HG02981 (cell line): ENCODE data around the gene GALNT4.

Experiments used
- ATAC-seq: cut with Tn5 transposase; IDR thresholded peaks from one replicate; pipeline ENCODE4 v1.9.1; 2021; ENCODE audit warnings: mild to moderate bottlenecking, moderate library complexity; ENCODE audit not compliant: unreplicated experiment

Gene GALNT4

GRCh38 chr12:89494411-89495231 lies 30.0 kb downstream of the GALNT4 start:
- peak; percentile 62 for ATAC-seq

GRCh38 chr12:89493670-89494302 lies 30.8 kb downstream of the GALNT4 start:
- no peak for ATAC-seq

DNA sequence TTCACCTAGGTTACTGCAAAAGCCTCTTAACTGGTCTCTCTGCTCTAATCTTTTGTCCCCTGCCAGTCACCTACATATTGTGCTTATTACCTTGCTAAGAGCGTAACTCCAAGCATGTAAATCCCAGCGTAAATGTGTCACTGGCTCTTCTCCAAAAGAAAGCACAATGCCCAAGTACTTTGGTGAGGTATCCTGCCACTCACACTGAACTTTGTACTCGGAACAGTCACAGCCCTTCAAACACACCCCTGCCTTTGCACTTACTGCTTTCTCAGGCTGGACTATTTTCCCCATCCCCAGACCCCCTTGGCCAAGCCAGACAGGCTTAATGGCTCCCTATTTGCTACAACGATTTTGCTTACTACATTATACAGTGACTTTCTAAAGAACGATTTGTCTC lies 31.7 kb downstream of the GALNT4 start:
- ATAC-seq, result no peak

DNA sequence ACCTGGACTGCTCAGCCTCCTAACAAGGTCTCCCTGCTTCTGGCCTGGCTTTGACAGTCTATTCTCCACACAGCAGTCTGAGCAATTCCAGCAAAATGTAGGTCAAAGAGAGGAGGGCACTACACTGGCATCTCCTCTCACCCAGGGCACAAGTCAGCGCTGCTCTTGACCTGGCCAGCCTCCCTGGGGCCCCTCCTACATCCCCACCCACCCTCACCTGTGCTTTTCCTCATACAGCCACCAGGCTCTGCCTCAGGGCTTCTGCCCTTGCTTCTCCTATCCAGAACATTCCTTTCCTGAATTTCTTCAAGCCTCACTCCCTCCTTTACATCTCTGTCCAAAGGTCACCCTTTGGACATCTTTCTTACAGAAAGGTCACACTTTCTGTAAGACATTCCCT lies 33.7 kb downstream of the GALNT4 start:
- ATAC-seq, result no peak

GRCh38 chr12:89486264-89486663 lies 38.3 kb downstream of the GALNT4 start:
- no peak for ATAC-seq

GRCh38 chr12:89484470-89484869 lies 40.1 kb downstream of the GALNT4 start:
- no peak for ATAC-seq

GRCh38 chr12:89481213-89481914 lies 43.2 kb downstream of the GALNT4 start:
- no peak for ATAC-seq

DNA sequence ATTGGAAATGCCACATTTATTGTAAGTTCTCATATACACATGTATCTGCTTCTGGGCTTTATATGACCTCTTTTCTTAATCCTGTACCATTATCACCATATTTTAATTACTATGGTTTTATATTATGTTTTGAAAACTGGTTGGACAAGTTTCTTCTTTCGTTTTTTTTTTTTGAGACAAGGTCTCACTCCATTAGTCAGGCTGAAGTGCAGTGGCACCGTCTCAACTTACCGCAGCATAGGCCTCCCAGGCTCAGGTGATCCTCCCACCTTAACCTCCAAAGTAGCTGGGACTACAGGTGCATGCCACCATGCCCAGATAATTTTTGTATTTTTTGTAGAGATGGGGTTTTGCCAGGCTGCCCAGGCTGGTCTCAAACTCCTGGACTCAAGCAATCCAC lies 44.6 kb downstream of the GALNT4 start:
- no peak for ATAC-seq

DNA sequence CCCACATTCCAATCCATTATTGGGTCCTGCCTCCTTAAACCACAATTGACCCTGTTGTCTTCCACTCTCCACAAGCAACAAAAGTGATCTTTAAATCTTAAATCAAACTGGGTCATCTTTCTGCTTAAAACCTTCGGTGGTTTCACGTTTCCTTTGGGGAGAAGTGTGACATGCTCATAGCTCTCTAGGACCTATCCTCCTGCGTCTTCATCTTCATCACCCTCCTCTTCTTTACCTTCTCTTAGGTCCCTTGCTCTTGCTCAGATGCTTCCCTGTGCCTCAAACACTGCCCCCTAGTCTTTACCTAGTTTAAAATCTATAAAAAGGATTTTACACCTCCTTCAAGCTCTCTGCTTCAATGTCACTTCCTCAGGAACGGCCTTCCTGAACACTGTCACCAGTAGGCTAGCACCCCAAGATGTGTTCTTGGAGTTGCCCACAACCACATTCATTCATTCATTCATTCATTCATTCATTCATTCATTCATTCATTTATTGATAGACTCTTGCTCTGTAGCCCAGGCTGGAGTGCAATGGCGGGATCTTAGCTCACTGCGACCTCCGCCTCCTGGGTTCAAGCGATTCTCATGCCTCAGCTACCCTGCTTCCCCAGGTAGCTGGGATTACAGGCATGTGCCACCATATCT lies 46.8 kb downstream of the GALNT4 start:
- no peak for ATAC-seq

DNA sequence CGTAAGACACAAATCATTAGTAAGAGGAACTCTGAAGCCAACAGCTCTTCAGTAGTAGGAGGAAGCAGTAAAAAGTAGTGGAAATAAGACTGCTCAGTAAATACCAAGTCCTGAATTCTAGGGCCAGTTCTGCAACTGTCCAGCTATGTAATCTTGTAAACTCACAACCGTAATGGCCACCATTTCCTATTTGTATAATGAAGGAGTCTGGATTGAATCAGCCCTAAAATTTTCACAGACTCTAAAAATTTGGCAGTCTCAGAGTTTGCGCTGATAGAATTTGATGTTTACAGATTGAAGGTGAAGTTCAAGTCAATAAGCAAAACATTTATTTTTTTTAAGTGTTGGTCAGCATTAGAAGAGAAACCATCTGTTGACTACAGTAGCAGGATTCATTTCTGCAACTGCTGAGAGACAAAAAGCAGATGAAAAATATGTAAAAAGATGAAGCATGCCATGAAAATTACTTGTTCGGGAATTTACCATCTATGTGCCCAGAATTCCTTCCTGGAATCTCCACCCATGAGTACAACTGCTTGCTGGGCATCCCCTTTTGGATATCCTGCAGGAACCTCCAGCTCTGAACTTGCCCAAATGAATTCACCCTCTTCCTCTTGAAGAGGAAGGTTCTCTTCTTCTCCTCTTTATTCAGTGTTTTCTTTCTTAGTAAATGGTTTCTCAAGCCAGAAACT lies 47.5 kb downstream of the GALNT4 start:
- ATAC-seq, result no peak

DNA sequence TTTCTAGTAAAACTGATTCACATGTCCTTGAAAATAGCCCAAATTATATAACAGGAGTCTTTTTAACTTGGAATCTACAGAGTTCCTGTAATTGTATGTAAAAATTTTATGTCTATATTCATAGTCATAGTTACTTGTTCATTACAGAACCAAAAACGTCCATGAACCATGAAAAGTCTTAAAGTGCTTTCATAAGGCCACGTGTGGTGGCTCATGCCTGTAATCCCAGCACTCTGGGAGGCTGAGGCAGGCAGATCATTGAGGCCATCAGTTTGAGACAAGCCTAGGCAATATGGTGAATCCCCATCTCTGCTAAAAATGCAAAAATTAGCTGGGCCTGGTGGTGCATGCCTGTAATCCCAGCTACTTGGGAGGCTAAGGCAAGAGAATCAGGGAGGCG lies 48.4 kb downstream of the GALNT4 start:
- no peak for ATAC-seq

- peak; percentile 37 for ATAC-seq
Measured at GRCh38 chr12:89475203-89475990, 49.2 kb downstream of the GALNT4 start.

DNA sequence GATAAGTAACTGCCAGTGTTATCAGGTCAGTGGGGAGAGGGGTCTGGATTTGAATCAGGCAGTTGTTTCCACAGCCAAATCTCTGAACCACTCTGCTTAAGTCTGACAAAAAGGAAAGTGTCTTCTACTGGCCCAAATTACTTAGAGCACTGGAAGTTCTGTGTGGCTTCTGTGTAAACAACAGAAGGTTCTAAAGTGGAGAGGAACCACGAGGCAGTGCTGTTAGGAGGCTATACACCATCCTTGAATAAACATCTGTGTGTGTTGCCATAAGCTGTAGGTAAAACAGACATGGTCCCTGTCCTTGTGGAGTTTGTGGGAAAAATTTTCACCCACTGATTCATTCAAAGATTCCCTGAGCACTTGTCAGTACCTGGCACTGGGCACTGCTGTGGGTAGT lies 50.0 kb downstream of the GALNT4 start:
- ATAC-seq, result no peak
